Heart right ventricle (tissue), 16 donors: ENCODE data around the gene LGI4. TPM values are rescaled to one million over a fixed set of nuclear protein-coding genes. Genes with fewer than 3 reads are reported as not detected.
"Not testable (repeated sequence)": the region's sequence is repeated elsewhere in the genome, so short reads cannot be mapped to it uniquely, and the experiment has no call there.

Experiments
- ATAC-seq, 8 donors: fragments of 200-7000 bp; cut with Tn5 transposase; one replicate each; pipeline ENCODE4 v1.9.1; 2020; ENCODE audit warnings: mild to moderate bottlenecking in 8 of 8, moderate library complexity in 8 of 8, moderate number of reproducible peaks in 1 of 8
- DNase-seq, 2 donors: peaks; one replicate each; pipeline ENCODE4 v3.0.0-alpha.2; 2020
- H3K27ac ChIP-seq, 10 donors: fragments of 200-600 bp; sonication (generic) in 2 of 10; one replicate each; pipeline versions ENCODE4 v1.5.0 to v1.8.0; 2020 to 2022; ENCODE audit warnings: mild to moderate bottlenecking in 3 of 10
- H3K27me3 ChIP-seq, 7 donors: fragments of 200-600 bp; one replicate each; pipeline ENCODE4 v1.8.0; 2021 to 2022; ENCODE audit warnings: mild to moderate bottlenecking in 2 of 7
- H3K36me3 ChIP-seq, 9 donors: fragments of 200-600 bp; sonication (generic) in 1 of 9; one replicate each; pipeline versions ENCODE4 v1.5.0 to v1.8.0; 2020 to 2022; ENCODE audit warnings: mild to moderate bottlenecking in 2 of 9
- H3K4me1 ChIP-seq, 9 donors: fragments of 200-600 bp; sonication (generic) in 1 of 9; one replicate each; pipeline versions ENCODE4 v1.5.0 to v1.8.0; 2020 to 2022; ENCODE audit warnings: mild to moderate bottlenecking in 4 of 9
- H3K4me3 ChIP-seq, 10 donors: fragments of 200-600 bp; sonication (generic) in 2 of 10; one replicate each; pipeline versions ENCODE4 v1.5.0 to v1.8.0; 2020 to 2022; ENCODE audit warnings: mild to moderate bottlenecking in 7 of 10, moderate library complexity in 2 of 10
- H3K9me3 ChIP-seq, 11 donors: fragments of 200-600 bp in 10 of 11; sonication (generic) in 2 of 11; one replicate each; pipeline versions ENCODE4 v1.5.0 to v1.8.0; 2013 to 2022; ENCODE audit warnings: mild to moderate bottlenecking in 2 of 11, control low read depth in 1 of 11, moderate library complexity in 1 of 11
- CTCF ChIP-seq, 9 donors: fragments of 200-600 bp; sonication (generic) in 2 of 9; IDR thresholded peaks; one replicate each; pipeline versions ENCODE4 v1.5.0 to v1.8.0; 2021 to 2022; ENCODE audit warnings: antibody characterized with exemption in 9 of 9, mild to moderate bottlenecking in 5 of 9, moderate library complexity in 1 of 9
- WGBS, 2 donors: extraction: QIAGEN DNeasy Blood & Tissue Kit; methylation state at CpG; one replicate each; pipeline ENCODE4 v1.1.7; 2013; ENCODE audit warnings: inconsistent platforms in 1 of 2; 5-methylcytosine and 5-hydroxymethylcytosine counted together
- intact Hi-C, 10 donors: fragments of 100-400 bp; cut with DNase I; formaldehyde crosslinking; loops; one replicate each; pipeline versions ENCODE4 v1.11.1 to v1.14.2; 2022
- polyA plus RNA-seq, 2 donors: library from polyadenylated mRNA; stranded (reverse); fragments of 200-250 nt; gene quantifications; one replicate each; pipeline ENCODE4 v1.2.3, GENCODE V29; 2013
- total RNA-seq, 10 donors: library from RNA; stranded (reverse); fragmentation: NEBNext Ultra II Directional in 3 of 10; extraction: Animal tissue kit (Norgen Biotek cat#: 25700) in 3 of 10; gene quantifications; one replicate each; pipeline versions ENCODE4 v1.2.1 to v1.2.4, GENCODE V29; 2021 to 2023
- donor health status: Arrhythmogenic right ventricular cardiomyopathy.
- donor health status: ischemic (EF 13 %, LVEDD 7.1; RV severe dilation, severe dysfunction).
- donor health status: healthy with polysubstance abuse.
- donor health status: DM: no; HTN: yes; CAD: no.
- donor health status: DM: no; HTN: no; CAD: no.
- donor health status: ischemic (EF 25% LVEDD 6.9; RV normal size, moderate dysfunction).
- donor health status: ischemic (EF 25% LVEDD 5.7; RV mildly dilated, moderate dysfunction).
- donor health status: healthy.
- donor health status: DM: yes; HTN: yes; CAD: no.
- donor health status: Ischemic cardiomyopathy.
- donor health status: ischemic (EF 35%, LVEDD 5.7; RV mildly dilated, moderate dysfunction).
- donor health status: nonischemic (EF 11% LVEDD 7.7; RV severe dilation, severe dysfunction).
- donor health status: DM: yes; HTN: yes; CAD: no.
- donor health status: PGD.
- donor health status: ischemic (EF 29% LVEDD 5.4; RV normal size, mild dysfunction).
- donor health status: nonischemic (EF 23%, LVEDD 6.1; RV moderate dilation, normal function).

The LGI4 gene
- total and polyA plus RNA-seq, 12 donors: 4.3 to 30.0 (median 8.3) TPM

DNA sequence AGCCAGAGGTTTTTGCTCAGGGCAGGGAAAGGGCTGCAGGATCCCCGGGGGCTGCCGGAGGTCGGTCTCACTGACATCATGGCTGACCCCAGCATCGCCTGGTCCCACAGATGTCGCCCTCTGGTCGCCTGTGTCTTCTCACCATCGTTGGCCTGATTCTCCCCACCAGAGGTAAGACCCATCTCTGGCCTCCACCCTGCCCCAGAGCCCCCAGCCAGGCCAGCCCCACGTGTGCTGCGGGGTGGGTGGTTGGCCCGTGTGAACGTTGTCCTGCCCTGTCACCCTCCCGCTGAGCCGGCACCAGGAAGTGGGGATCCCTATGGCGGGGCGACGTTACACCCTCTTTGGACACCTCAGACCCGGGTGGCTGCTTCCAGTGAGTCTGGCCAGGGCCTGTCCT, 20.6 kb upstream of the LGI4 start:
- no peaks in the 10 kb centered on the region for H3K9me3 ChIP-seq
- H3K4me1 ChIP-seq: peaks cover 0 to 38% (median 24%) of the 10 kb centered on the region in 9 donors
- H3K27ac ChIP-seq: peak overlapping the region in 9 of 10 donors; percentile 14 to 96 (median 80)
- intact Hi-C loops: loop anchor here in 3 of 10 donors (5.0 to 10.0 kb wide), 3 partner anchors 57 to 112 kb away; partner anchors contain the start of gene USF2 (in 1 of the 3)
- peaks cover 0 to 31% (median 17%) of the 10 kb centered on the region in 7 donors for H3K27me3 ChIP-seq
- TF ChIP-seq CTCF (IDR thresholded peaks at IDR 0.05): no peak
- peaks cover 0 to 39% (median 4%) of the 10 kb centered on the region in 9 donors for H3K36me3 ChIP-seq
- DNase-seq (no peak), ATAC-seq (peak in 6 of 8 donors; percentile 7 to 27 (median 16))
- H3K4me3 ChIP-seq: peak overlapping the region; percentile 40 to 88 (median 68)
- WGBS, 2 donors: 13 to 16% methylated on average over 17 of the region's 17 CpGs

DNA sequence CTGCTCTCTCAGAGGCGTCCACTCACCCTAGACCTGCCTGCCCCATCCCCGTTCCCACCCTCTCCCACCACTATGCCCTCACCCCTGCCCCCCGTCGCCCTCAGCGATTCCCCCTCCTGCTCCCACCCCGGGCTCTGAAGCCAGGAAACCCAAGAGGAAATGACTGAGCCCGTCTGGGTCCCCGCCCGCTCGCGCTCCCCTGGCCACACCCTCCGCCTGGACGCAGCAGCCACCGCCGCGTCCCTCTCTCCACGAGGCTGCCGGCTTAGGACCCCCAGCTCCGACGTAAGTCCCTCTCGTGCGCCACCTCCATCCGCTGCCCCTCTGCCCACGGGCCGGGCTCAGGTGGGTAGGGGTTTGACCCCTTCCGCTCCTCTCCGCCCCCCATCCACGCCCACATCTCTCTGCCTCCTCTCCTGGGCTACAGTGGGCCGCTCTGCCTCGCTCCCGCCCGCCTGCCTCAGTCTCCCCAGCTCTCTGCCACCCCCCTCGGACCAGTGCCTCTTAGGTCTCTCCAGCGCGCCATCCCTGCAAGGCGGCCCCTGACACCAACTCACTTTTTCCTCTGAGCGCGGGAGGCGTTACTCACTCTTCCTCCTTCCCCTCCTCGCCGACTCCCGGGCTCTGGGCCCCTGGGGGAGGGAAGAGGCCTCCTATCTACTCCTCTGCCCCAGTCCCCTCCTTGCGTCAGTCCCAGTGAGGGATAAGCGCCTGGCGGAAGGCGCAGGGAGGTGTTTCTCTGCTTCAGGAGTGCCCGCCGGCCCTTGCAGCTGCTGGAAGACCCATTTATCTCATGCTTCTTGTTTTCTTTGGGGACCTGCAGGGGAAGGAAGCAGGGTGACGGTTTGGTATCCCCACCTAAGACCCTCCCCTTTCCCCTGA, 19.9 kb upstream of the LGI4 start, which contains the start of gene FXYD5:
Gene FXYD5, plus strand, starts transcription at position 211 of the 882 bp plus-strand sequence. CDS start 816 bp downstream, outside the sequence.
- peaks cover 0 to 32% (median 4%) of the 10 kb centered on the region in 9 donors for H3K36me3 ChIP-seq
- H3K4me3 ChIP-seq: peak within 1 kb of the TSS; percentile 40 to 88 (median 68)
- WGBS, 2 donors: 0 to 1% methylated on average over 46 to 49 of the region's 49 CpGs
- H3K27me3 ChIP-seq: peaks cover 0 to 31% (median 17%) of the 10 kb centered on the region in 7 donors
- peak; percentile 74 to 78 for DNase-seq
- no peaks in the 10 kb centered on the region for H3K9me3 ChIP-seq
- intact Hi-C loops: loop anchor here in 4 of 10 donors (5.0 to 10.0 kb wide), 4 partner anchors 58 to 113 kb away; partner anchors contain the start of genes LSR (in 1 of the 4) and USF2 (in 1 of the 4)
- peaks cover 0 to 38% (median 24%) of the 10 kb centered on the region in 9 donors for H3K4me1 ChIP-seq
- peak; percentile 86 to 96 (median 92) for ATAC-seq
- peak within 1 kb of the TSS in 9 of 10 donors; percentile 14 to 96 (median 80) for H3K27ac ChIP-seq
- TF ChIP-seq CTCF (IDR thresholded peaks at IDR 0.05): peak in 2 of 9 donors; percentile 12 to 19

- DNase-seq: no peak
- peak; percentile 16 to 71 (median 57) for TF ChIP-seq CTCF (IDR thresholded peaks at IDR 0.05)
Measured at GRCh38 chr19:35153701-35154524, 19.1 kb upstream of the LGI4 start.

DNA sequence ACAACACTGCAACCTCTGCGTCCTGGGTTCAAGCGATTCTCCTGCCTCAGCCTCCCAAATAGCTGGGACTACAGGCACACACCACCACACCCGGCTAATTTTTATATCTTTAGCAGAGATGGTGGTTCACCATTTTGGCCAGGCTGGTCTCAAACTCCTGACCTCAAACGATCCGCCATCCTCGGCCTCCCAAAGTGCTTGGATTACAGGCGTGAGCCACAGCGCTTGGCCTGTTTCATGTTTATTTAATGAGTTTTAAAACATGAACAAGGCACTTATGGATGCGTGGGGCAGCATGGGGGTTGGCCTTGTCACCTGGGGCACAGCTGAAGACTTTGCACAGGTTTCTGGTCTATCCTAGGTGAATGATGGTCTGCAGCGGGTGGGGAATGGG, 18.3 kb upstream of the LGI4 start:
- intact Hi-C loops: loop anchor here in 2 of 10 donors (5.0 to 10.0 kb wide), 2 partner anchors 94 to 102 kb away; partner anchors contain the start of gene LSR (in 1 of the 2)
- Histone ChIP-seq H3K27me3 (peaks cover 0 to 31% (median 17%) of the 10 kb centered on the region in 7 donors), H3K36me3 (peaks cover 0 to 15% (median 0%) of the 10 kb centered on the region in 9 donors), H3K4me1 (peaks cover 0 to 38% (median 24%) of the 10 kb centered on the region in 9 donors)
- not testable (repeated sequence) for H3K4me3 ChIP-seq, H3K9me3 ChIP-seq, H3K27ac ChIP-seq, ATAC-seq, DNase-seq
- 70 to 74% methylated on average over 10 of the region's 10 CpGs for WGBS, 2 donors

More at GRCh38 chr19:35153701-35154524, 19.1 kb upstream of the LGI4 start:
- intact Hi-C loops: loop anchor here in 2 of 10 donors (5.0 to 10.0 kb wide), 2 partner anchors 93 to 101 kb away; partner anchors contain the start of gene LSR (in 1 of the 2)
- H3K36me3 ChIP-seq: peaks cover 0 to 23% (median 0%) of the 10 kb centered on the region in 9 donors
- peaks cover 0 to 38% (median 24%) of the 10 kb centered on the region in 9 donors for H3K4me1 ChIP-seq
- WGBS, 2 donors: 1% methylated on average over 34 to 36 of the region's 36 CpGs
- peak; percentile 21 to 60 (median 44) for ATAC-seq
- peak overlapping the region in 8 of 10 donors; percentile 63 to 96 (median 84) for H3K27ac ChIP-seq
- peaks cover 0 to 31% (median 17%) of the 10 kb centered on the region in 7 donors for H3K27me3 ChIP-seq
- no peaks in the 10 kb centered on the region for H3K9me3 ChIP-seq
- peak overlapping the region; percentile 6 to 88 (median 68) for H3K4me3 ChIP-seq
